GM21360 (cell line): ENCODE measurements around the gene ERVW-1.
"Not testable (repeated sequence)": the region's sequence is repeated elsewhere in the genome, so short reads cannot be mapped to it uniquely, and the experiment has no call there.

Experiments used
- ATAC-seq: cut with Tn5 transposase; IDR thresholded peaks from one replicate; pipeline ENCODE4 v1.9.1; 2021; ENCODE audit warnings: mild to moderate bottlenecking, moderate library complexity; ENCODE audit not compliant: unreplicated experiment

Gene ERVW-1

GRCh38 chr7:92475261-92475770 lies 2.4 kb downstream of the ERVW-1 start:
- not testable (repeated sequence) for ATAC-seq

GRCh38 chr7:92473989-92474388 lies 3.8 kb downstream of the ERVW-1 start:
- not testable (repeated sequence) for ATAC-seq

DNA sequence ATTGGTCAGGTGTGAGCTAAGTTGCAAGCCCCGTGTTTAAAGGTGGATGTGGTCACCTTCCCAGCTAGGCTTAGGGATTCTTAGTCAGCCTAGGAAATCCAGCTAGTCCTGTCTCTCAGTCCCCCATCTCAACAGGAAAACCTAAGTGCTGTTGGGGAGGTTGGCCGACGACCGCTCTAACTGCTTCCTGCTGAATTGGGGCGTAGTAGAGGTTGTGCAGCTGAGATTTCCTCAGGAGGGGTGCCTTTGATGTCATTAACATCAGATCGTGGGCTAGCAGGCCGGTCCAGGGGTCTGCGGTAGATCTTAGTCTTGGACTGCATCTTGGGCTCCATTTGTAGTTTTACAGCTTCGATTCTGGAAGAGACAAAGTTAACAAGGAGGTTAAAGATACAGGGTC lies 9.2 kb downstream of the ERVW-1 start:
- ATAC-seq: not testable (repeated sequence)

DNA sequence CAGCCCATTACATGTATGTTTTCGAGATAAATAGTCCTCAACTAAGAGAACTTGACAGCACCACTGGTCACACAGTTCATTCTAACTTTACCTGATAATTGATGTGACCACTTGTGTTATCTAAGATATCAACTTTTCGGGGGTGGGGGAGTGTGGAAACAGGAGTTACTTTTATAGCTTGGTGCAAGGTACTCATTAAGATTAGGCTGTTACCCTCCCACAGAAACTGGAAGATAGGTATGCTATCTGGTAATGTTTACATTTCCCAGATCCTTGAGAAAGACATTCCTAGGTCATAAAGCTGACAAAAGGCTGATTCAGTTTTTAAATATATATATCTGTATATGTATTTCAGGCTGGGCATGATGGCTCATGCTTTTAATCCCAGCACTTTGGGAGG lies 11.1 kb downstream of the ERVW-1 start:
- ATAC-seq: no peak

GRCh38 chr7:92464515-92464914 lies 13.2 kb downstream of the ERVW-1 start:
- no peak for ATAC-seq

DNA sequence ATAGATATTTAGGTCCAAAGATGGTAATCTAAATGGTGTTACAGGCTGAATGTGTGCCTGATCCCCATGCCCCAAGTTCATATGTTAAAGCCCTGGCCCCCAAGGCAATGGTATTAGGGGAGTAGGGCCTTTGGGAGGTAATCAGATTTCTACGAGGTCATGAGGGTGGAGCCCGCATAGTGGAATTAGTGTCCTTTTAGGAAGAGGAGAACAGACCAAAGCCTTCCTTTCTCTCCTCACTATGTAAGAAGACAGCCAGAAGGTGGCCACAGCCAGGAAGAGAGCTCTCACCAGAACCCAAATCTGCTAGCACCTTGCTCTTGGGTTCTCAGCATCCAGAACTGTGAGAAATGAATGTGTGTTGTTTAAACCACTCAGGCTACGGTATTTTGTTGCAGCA lies 15.2 kb downstream of the ERVW-1 start:
- no peak for ATAC-seq

GRCh38 chr7:92461027-92462003 lies 16.4 kb downstream of the ERVW-1 start:
- peak; percentile 85 for ATAC-seq

DNA sequence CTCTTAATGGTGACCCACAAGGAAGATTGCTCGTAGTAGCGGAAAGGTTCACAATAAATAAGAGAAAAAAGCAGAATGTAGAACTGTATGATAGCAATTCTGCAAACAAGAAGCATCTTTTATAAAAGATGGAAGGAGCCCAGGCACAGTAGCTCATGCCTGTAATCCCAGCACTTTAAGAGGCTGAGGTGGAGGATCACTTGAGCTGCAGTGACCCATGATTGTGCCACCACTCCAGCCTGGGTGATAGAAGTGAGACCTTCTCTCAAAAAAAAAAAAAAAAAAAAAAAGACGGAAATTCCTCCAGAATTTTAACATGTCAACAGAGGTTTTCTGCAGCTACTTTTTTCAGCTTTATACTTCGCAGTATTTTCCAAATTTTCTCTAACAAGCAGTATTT lies 17.2 kb downstream of the ERVW-1 start:
- no peak for ATAC-seq

GRCh38 chr7:92460109-92460508 lies 17.6 kb downstream of the ERVW-1 start:
- no peak for ATAC-seq

DNA sequence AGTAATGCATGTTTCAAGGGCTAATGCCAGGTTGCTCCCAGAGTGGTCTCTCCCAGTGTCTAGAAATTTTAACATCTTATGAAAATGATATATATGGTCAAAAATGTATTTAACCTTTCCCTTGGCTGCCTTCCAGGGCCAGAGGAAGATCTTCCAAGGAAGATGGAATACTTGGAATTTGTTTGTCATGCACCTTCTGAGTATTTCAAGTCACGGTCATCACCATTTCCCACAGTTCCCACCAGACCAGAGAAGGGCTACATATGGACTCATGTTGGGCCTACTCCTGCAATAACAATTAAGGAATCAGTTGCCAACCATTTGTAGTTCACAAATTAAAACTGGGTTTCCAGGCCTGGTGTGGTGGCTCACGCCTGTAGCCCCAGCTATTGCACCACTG lies 21.5 kb downstream of the ERVW-1 start:
- no peak for ATAC-seq

DNA sequence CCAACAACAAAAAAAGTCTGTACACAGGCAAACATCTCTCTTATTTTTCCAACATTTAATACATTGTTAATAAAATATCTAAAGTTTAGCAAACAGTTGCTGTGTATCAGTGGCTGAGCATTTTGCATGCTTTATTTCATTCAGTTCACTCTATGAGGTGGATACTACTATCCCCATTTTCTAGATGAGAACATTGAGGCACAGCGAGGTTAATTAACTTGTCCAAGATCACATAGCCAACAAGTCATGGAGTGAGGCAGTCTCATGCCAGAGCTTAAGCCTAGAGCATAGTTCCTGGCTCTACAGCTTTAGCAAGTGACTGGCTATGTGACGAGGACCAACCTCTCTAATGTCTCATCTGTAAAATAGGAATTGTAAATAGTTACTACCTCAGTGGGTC lies 26.1 kb downstream of the ERVW-1 start:
- no peak for ATAC-seq

- peak; percentile 36 for ATAC-seq
Observed at GRCh38 chr7:92448205-92448747, 29.5 kb downstream of the ERVW-1 start.

DNA sequence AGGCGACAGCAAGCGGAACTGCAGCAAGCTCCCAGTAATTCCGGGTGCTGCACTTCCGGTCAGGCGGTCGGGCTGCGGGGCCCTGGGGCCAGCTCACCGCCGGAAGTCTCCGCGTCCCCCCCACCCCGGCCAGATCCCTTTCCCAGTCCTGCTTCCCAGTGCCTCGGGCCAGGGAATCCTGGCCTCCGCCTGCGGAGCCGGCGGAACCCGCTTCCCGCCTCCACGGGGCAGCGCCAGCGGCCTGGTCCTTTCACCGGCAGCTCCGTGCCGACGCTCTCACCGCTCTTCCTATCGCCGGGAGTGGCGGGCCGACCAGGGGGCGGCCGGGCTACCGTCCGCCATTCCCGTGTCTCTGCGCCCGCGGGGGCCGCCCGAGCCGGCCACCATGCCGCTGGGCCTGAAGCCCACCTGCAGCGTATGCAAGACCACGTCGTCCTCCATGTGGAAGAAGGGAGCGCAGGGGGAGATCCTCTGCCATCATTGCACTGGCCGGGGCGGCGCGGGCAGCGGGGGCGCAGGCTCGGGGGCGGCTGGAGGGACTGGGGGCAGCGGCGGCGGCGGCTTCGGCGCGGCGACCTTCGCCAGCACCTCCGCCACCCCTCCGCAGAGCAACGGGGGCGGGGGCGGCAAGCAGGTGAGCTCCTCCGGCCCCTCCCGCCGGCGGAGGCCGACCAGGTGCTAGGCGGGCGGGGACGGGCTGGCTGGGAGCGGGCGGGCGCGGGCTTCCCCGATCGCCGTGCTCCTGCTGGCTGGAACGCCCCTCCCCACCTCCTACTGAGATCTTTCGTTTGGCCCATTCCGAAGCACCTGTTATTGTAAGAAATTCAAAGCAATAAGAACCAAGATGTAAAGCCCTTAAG lies 30.2 kb downstream of the ERVW-1 start, which contains the start of gene GATAD1:
Gene GATAD1, plus strand, starts transcription at position 138 of the 860 bp plus-strand sequence. Its CDS starts 248 bp downstream, at position 386.
- peak; percentile 84 for ATAC-seq

DNA sequence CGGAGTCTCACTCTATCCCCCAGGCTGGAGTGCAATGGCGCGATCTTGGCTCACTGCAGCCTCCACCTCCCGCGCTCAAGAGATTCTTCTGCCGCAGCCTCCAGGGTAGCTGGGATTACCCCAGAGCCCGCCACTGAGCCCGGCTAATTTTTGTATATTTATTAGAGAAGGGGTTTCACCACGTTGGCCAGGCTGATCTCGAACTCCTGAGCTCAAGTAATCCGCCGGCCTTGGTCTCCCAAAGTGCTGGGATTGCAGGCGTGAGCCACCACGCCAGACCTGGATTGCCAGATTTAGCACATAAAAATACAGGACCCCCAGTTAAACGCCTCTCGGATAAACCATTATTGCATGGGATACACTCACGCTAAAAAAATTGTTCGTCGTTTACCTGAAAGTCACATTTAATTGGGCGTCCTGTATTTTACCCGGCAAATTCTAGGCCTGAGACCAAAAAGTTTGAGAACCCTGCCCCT lies 30.8 kb downstream of the ERVW-1 start:
- ATAC-seq: no peak

- ATAC-seq: not testable (repeated sequence)
Observed at GRCh38 chr7:92442720-92443119, 35.0 kb downstream of the ERVW-1 start.

- ATAC-seq: no peak
Observed at GRCh38 chr7:92437956-92438491, 39.7 kb downstream of the ERVW-1 start.

- ATAC-seq: no peak
Observed at GRCh38 chr7:92436612-92437445, 40.9 kb downstream of the ERVW-1 start.

DNA sequence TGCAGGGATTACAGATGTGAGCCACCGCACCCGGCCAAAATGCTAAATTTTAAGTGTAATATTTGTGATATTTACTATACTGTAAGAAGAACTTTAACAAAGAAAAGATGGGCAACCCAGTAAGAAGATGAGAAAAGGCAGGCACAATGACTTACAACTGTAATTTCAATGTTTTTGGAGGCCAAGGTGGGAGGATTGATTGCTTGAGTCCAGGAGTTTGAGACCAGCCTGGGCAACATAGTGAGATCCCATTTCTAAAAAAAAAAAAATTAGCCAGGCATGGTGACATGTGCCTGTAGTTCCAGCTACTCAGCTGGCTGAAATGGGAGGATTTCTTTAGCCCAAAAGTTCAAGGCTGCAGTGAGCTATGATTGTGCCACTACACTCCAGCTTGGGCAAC lies 42.2 kb downstream of the ERVW-1 start:
- no peak for ATAC-seq

GRCh38 chr7:92433019-92433418 lies 44.7 kb downstream of the ERVW-1 start:
- ATAC-seq: no peak
